ENCODE data around the gene ZNF274.

Gene ZNF274

DNA sequence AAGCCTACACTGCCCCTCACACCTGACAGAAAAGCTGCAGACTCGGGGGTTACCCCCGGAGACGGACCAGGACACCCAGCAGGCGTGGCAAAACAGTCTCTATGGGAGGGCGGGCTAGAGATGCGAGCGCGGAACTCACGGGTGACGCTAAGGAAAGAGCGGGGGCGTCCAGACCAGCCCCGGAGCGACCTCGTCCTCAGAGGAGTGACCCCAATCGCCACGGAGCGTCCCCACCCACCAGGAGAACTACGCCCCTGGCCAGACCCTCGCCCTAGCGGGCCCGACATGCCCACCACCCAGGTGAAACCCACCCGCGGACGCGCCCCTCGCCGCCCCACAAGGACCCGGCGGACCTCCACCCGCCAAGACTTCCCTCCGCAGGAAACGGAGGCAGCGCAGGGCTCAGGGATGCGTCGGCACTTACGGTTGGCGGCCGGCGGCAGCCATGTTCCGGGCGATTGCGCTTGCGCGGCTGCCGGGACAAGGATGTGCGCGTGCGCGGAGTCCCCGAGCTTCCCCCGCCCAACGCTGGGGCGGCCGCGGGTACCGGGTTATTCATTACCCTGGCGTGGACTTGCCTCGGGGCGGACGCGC is 32.4 kb upstream of the ZNF274 start, which contains the start of gene ZNF329:
Gene ZNF329, minus strand, starts transcription at position 462 of the 594 bp plus-strand sequence. CDS start 21,286 bp downstream, outside the sequence.
- peak within 1 kb of the TSS; percentile 92 for H3K27ac ChIP-seq (ENCODE audit: low read length)
- H4K20me1 ChIP-seq (ENCODE audit: insufficient read depth, low read length) = no peaks in the 10 kb centered on the region
- peaks cover 24% of the 10 kb centered on the region for H3K9me3 ChIP-seq (ENCODE audit: insufficient read depth, low read length, severe bottlenecking)
- H2AFZ ChIP-seq (ENCODE audit: low read depth, low read length) = peak within 1 kb of the TSS; percentile 98
- peak within 1 kb of the TSS; percentile 79 for H3K4me2 ChIP-seq (ENCODE audit: insufficient read depth, low read length)
- peaks cover 58% of the 10 kb centered on the region for H3K79me2 ChIP-seq (ENCODE audit: insufficient read depth, low read length)
- peaks cover 20% of the 10 kb centered on the region for H3K36me3 ChIP-seq (ENCODE audit: insufficient read depth, low read length)
- peak within 1 kb of the TSS; percentile 91 for H3K9ac ChIP-seq (ENCODE audit: low read depth, low read length)
- peaks cover 43% of the 10 kb centered on the region for H3K4me1 ChIP-seq (ENCODE audit: insufficient read depth, low read length)
- H3K4me3 ChIP-seq (ENCODE audit: low read depth in 1 of 2, low read length in 2 of 2) = peak within 1 kb of the TSS; percentile 77 to 87
- H3K27me3 ChIP-seq (ENCODE audit: insufficient read depth, low read length, poor library complexity) = no peaks in the 10 kb centered on the region
- TF ChIP-seq EZH2 (IDR thresholded peaks at IDR 0.05; ENCODE audit: borderline replicate concordance, low read depth, low read length, severe bottlenecking) = no peak
- TF ChIP-seq, protein P1, sequence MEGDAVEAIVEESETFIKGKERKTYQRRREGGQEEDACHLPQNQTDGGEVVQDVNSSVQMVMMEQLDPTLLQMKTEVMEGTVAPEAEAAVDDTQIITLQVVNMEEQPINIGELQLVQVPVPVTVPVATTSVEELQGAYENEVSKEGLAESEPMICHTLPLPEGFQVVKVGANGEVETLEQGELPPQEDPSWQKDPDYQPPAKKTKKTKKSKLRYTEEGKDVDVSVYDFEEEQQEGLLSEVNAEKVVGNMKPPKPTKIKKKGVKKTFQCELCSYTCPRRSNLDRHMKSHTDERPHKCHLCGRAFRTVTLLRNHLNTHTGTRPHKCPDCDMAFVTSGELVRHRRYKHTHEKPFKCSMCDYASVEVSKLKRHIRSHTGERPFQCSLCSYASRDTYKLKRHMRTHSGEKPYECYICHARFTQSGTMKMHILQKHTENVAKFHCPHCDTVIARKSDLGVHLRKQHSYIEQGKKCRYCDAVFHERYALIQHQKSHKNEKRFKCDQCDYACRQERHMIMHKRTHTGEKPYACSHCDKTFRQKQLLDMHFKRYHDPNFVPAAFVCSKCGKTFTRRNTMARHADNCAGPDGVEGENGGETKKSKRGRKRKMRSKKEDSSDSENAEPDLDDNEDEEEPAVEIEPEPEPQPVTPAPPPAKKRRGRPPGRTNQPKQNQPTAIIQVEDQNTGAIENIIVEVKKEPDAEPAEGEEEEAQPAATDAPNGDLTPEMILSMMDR (IDR thresholded peaks at IDR 0.05; ENCODE audit: borderline replicate concordance, extremely low read depth, low read length, poor library complexity, severe bottlenecking) = no peak
- DNase-seq (peak; percentile 93), ATAC-seq (ENCODE audit: insufficient read depth, low read depth) (peak; percentile 74)

DNA sequence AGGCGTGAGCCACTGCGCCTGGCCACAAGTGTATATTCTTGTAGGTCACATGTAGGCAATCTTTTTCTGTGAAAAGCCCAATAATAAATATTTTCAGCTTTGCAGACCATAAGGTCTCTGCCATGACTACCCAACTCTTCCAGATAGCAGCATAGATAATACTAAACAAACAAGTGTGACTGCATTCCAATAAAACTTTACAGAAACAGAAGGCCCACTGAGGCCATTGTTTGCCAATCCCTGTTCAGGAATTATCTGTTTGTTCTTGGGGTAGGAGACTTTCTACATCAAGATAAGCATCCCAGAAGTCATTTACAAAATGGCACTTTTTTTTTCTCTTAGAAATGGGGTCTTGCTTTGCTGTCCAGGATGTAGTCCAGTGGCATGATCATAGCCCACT is 29.5 kb upstream of the ZNF274 start:
- Histone ChIP-seq H3K79me2 (ENCODE audit: insufficient read depth, low read length) (peaks cover 46% of the 10 kb centered on the region), H4K20me1 (ENCODE audit: insufficient read depth, low read length) (no peaks in the 10 kb centered on the region), H3K27me3 (ENCODE audit: insufficient read depth, low read length, poor library complexity) (no peaks in the 10 kb centered on the region), H3K36me3 (ENCODE audit: insufficient read depth, low read length) (peaks cover 13% of the 10 kb centered on the region), H3K4me2 (ENCODE audit: insufficient read depth, low read length) (peak overlapping the region; percentile 98), H3K9ac (ENCODE audit: low read depth, low read length) (peak overlapping the region; percentile 82; the same call in 1 of the 2 replicates), H3K9me3 (ENCODE audit: insufficient read depth, low read length, severe bottlenecking) (peaks cover 14% of the 10 kb centered on the region), H3K4me1 (ENCODE audit: insufficient read depth, low read length) (peaks cover 44% of the 10 kb centered on the region), H3K4me3 (ENCODE audit: low read depth in 1 of 2, low read length in 2 of 2) (peak overlapping the region in 1 of 2 experiments; percentile 90; a peak in 2 of 4 replicates), H2AFZ (ENCODE audit: low read depth, low read length) (no peak overlapping the region), H3K27ac (ENCODE audit: low read length) (no peak overlapping the region)
- ATAC-seq (ENCODE audit: insufficient read depth, low read depth) (no peak), DNase-seq (no peak)
- TF ChIP-seq, protein P1 (IDR thresholded peaks at IDR 0.05; ENCODE audit: borderline replicate concordance, extremely low read depth, low read length, poor library complexity, severe bottlenecking) = no peak
- TF ChIP-seq EZH2 (IDR thresholded peaks at IDR 0.05; ENCODE audit: borderline replicate concordance, low read depth, low read length, severe bottlenecking) = no peak

DNA sequence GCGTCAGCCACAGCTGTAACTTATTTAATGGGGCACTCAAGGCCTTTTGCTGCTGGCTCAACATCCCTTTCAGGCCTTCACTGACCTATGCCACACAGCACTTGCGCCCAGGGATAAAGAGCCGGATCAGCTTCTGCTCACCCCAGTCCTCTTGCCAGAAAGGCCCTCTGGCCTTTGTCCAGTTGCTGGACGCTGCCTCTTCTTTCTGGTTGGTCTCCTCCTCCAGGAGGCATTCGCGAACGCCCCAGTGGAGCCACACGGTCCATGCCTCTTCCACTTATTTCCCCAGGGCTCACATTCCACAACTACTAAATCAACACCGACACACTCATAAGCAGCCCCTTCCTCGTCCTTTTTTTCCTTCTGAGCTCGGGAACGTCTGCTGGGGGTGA is 28.6 kb upstream of the ZNF274 start:
- Histone ChIP-seq H3K9me3 (ENCODE audit: insufficient read depth, low read length, severe bottlenecking) (peaks cover 6% of the 10 kb centered on the region), H3K79me2 (ENCODE audit: insufficient read depth, low read length) (peaks cover 37% of the 10 kb centered on the region), H3K4me1 (ENCODE audit: insufficient read depth, low read length) (peaks cover 42% of the 10 kb centered on the region), H3K27me3 (ENCODE audit: insufficient read depth, low read length, poor library complexity) (no peaks in the 10 kb centered on the region), H2AFZ (ENCODE audit: low read depth, low read length) (peak overlapping the region; percentile 94), H3K36me3 (ENCODE audit: insufficient read depth, low read length) (peaks cover 4% of the 10 kb centered on the region), H4K20me1 (ENCODE audit: insufficient read depth, low read length) (no peaks in the 10 kb centered on the region), H3K27ac (ENCODE audit: low read length) (peak overlapping the region; percentile 84), H3K4me2 (ENCODE audit: insufficient read depth, low read length) (peak overlapping the region; percentile 98), H3K9ac (ENCODE audit: low read depth, low read length) (peak overlapping the region; percentile 82), H3K4me3 (ENCODE audit: low read depth in 1 of 2, low read length in 2 of 2) (peak overlapping the region; percentile 53 to 90)
- no peak for ATAC-seq (ENCODE audit: insufficient read depth, low read depth)
- no peak for TF ChIP-seq EZH2 (IDR thresholded peaks at IDR 0.05; ENCODE audit: borderline replicate concordance, low read depth, low read length, severe bottlenecking)
- TF ChIP-seq, protein P1 (IDR thresholded peaks at IDR 0.05; ENCODE audit: borderline replicate concordance, extremely low read depth, low read length, poor library complexity, severe bottlenecking) = no peak
- no peak for DNase-seq
